Adipocyte (in vitro differentiated cells): ENCODE measurements around the gene MCU.
"Not testable (repeated sequence)": the region's sequence is repeated elsewhere in the genome, so short reads cannot be mapped to it uniquely, and the experiment has no call there.

Experiments
- DNase-seq: peaks from one replicate; pipeline ENCODE4 v3.0.0-alpha.2; 2015; ENCODE audit warnings: low read depth
- H3K27me3 ChIP-seq: replicated peaks from 2 replicates; pipeline ENCODE4 v1.7.0; 2013; ENCODE audit warnings: mild to moderate bottlenecking, low read length, moderate library complexity; ENCODE audit not compliant: control insufficient read depth, insufficient read depth
- H3K36me3 ChIP-seq: 2 replicates; pipeline ENCODE4 v1.7.0; 2013; ENCODE audit warnings: low read length, mild to moderate bottlenecking, moderate library complexity; ENCODE audit not compliant: control insufficient read depth, insufficient read depth, severe bottlenecking
- H3K4me1 ChIP-seq: 2 replicates; pipeline ENCODE4 v1.7.0; 2013; ENCODE audit warnings: mild to moderate bottlenecking, low read length, moderate library complexity; ENCODE audit not compliant: control insufficient read depth, insufficient read depth
- H3K4me3 ChIP-seq: 2 replicates; pipeline ENCODE4 v1.7.0; 2013; ENCODE audit warnings: mild to moderate bottlenecking, low read length, moderate library complexity
- H3K9ac ChIP-seq: 2 replicates; pipeline ENCODE4 v1.7.0; 2013; ENCODE audit warnings: mild to moderate bottlenecking, low read length, moderate library complexity
- H3K9me3 ChIP-seq: 2 replicates; pipeline ENCODE4 v1.7.0; 2013; ENCODE audit warnings: mild to moderate bottlenecking, low read length, moderate library complexity; ENCODE audit not compliant: control insufficient read depth

MCU gene

GRCh38 chr10:72911758-72912157 lies 219.8 kb downstream of the MCU start:
- no peaks in the 10 kb centered on the region for H3K4me1 ChIP-seq
- H3K4me3 ChIP-seq = no peak overlapping the region
- no peaks in the 10 kb centered on the region for H3K36me3 ChIP-seq
- H3K9me3 ChIP-seq = no peaks in the 10 kb centered on the region
- no peaks in the 10 kb centered on the region for H3K27me3 ChIP-seq
- DNase-seq = no peak
- H3K9ac ChIP-seq = no peak overlapping the region

DNA sequence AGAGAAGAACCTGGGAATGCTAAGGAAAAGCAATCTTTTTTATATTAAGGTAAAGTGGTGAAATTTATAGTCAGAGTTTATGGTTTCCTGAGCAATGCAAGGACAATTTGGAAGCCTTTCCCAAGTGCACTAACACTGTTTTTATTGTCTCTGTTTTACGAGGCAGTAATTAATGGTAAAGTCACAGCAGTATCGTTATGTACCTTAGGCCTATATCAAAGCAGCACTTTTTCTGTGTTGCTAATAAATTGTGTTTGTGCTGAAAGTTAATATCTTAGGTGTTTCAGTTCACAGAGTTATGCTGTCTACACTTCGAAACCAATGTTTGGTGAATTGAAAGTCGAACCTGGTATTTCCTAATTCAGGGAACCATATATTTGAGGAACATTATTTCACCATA lies 220.8 kb downstream of the MCU start:
- no peak for DNase-seq

DNA sequence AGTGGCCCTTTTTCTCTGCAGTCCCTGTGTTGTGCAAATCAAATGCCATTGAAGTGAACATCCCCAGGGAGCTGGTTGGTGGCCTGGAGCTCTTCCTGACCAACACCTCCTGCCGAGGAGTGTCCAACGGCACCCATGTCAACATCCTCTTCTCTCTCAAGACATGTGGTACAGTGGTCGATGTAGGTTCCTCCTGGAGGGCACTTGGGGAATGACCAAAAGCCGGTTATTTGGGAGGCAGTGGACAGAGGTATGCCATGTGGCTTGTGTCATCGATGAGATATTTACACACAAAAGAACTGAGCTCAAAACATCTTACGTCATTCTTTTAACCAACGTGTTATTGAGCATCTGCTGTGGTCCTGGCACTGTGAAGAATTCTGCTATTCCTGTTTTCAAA lies 221.3 kb downstream of the MCU start:
- Histone ChIP-seq H3K4me3 (no peak overlapping the region), H3K9me3 (no peaks in the 10 kb centered on the region), H3K9ac (no peak overlapping the region), H3K27me3 (no peaks in the 10 kb centered on the region), H3K36me3 (no peaks in the 10 kb centered on the region), H3K4me1 (no peaks in the 10 kb centered on the region)
- no peak for DNase-seq

More for the DNA sequence above, 220.8 kb downstream of the MCU start:
- Histone ChIP-seq H3K4me1 (no peaks in the 10 kb centered on the region), H3K36me3 (no peaks in the 10 kb centered on the region), H3K9me3 (no peaks in the 10 kb centered on the region), H3K9ac (no peak overlapping the region), H3K27me3 (no peaks in the 10 kb centered on the region), H3K4me3 (no peak overlapping the region)

GRCh38 chr10:72917201-72917600 lies 225.3 kb downstream of the MCU start:
- not testable (repeated sequence) for H3K4me3 ChIP-seq, H3K4me1 ChIP-seq, H3K9me3 ChIP-seq, H3K27me3 ChIP-seq, H3K9ac ChIP-seq, H3K36me3 ChIP-seq
- peak; percentile 19 for DNase-seq

DNA sequence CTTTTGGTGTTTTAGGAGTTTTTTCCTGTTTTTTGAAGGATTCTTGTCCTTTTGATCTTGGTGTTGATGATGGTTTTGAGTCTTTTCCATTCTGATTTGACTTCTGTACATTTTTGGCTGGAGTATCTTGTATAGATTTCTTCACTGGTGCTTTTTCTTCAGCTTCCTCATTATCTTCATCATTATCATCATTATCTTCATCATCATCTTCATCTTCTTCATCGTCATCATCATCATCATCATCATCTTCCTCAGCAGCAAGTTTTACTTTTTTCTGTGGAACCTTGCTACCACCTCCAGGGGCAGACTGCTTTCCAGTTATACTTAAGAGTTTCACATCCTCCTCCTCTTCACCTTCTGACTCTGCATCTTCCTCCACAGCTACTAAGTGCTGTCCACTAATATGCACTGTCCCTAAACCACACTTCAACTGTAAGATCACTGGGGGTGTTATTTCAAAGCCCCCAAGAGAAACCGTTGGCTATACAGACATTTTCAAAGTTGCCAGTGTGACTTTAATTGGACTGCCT lies 225.9 kb downstream of the MCU start:
- not testable (repeated sequence) for H3K9me3 ChIP-seq, H3K27me3 ChIP-seq, H3K4me3 ChIP-seq, H3K4me1 ChIP-seq, H3K9ac ChIP-seq, DNase-seq, H3K36me3 ChIP-seq

DNA sequence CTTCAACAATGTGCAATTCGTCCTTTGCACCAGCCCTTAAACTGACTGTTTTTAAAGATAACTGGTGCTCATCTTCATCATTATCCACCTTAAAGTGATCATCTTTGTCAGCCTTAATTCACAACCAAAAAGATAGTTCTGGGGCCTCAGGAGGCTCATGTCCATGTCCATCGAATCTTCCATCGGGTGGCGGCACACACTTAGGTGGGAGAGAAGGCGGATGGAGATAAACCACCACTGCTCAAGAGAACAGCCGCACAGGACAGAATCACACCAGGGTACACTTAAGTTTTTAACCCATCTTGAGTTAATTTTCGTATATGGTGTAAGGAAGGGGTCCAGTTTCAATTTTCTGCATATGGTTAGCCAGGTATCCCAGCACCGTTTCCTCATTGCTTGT lies 226.4 kb downstream of the MCU start:
- Histone ChIP-seq H3K4me3 (no peak overlapping the region), H3K4me1 (no peaks in the 10 kb centered on the region), H3K36me3 (no peaks in the 10 kb centered on the region), H3K27me3 (no peaks in the 10 kb centered on the region), H3K9me3 (peaks cover 5% of the 10 kb centered on the region), H3K9ac (no peak overlapping the region)
- DNase-seq = no peak

DNA sequence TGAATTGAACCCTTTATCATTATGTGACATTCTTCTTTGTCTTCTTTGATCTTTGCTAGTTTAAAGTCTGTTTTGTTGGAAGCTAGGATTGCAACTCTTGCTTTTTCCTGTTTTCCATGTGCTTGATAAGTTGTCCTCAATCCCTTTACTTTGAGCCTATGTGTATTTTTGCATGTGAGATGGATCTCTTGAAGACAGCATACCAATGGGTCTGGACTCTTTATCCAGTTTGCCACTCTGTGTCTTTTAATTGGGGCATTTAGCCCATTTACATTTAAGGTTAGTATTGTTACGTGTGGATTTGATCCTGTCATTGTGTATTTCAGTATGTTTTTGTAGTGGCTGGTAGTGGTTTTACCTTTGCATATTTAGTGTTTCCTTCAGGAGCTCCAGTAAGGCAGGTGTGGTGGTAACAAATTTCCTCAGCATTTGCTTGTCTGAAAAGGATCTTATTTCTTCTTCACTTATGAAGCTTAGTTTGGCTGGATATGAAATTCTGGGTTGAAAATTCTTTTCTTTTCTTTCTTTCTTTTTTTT lies 229.3 kb downstream of the MCU start:
- H3K9ac ChIP-seq, H3K4me3 ChIP-seq, H3K36me3 ChIP-seq, H3K4me1 ChIP-seq, H3K9me3 ChIP-seq, H3K27me3 ChIP-seq, DNase-seq: not testable (repeated sequence)

GRCh38 chr10:72924351-72924750 lies 232.4 kb downstream of the MCU start:
- no peak for DNase-seq
- Histone ChIP-seq H3K36me3 (no peaks in the 10 kb centered on the region), H3K9me3 (peaks cover 5% of the 10 kb centered on the region), H3K4me1 (no peaks in the 10 kb centered on the region), H3K27me3 (no peaks in the 10 kb centered on the region), H3K4me3 (no peak overlapping the region), H3K9ac (no peak overlapping the region)

GRCh38 chr10:72925951-72926465 lies 234.1 kb downstream of the MCU start:
- no peaks in the 10 kb centered on the region for H3K36me3 ChIP-seq

DNA sequence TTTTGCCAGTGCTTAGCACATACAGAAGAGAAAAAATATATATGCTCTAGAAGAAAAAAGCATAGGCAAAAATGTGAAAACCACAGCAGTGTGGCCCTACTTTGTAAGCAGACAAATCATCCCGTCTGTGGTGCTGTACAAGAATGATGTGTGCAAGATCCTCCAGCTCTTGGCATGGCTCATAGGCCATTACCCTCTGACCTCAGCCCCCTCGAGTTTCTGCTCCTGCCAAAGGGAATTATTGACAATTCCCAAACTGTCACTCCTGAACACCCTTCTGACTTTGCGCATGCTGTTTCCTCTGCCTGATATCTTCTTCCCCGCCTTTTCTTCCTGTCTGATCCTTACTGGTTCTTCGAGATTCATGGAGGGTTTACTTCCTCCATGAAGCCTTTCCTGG lies 235.5 kb downstream of the MCU start:
- Histone ChIP-seq H3K4me1 (peaks cover 5% of the 10 kb centered on the region), H3K27me3 (no peaks in the 10 kb centered on the region), H3K9ac (no peak overlapping the region), H3K9me3 (no peaks in the 10 kb centered on the region), H3K36me3 (no peaks in the 10 kb centered on the region), H3K4me3 (no peak overlapping the region)
- no peak for DNase-seq

More at GRCh38 chr10:72925951-72926465, 234.1 kb downstream of the MCU start:
- Histone ChIP-seq H3K4me3 (no peak overlapping the region), H3K27me3 (no peaks in the 10 kb centered on the region), H3K9ac (no peak overlapping the region), H3K4me1 (peaks cover 5% of the 10 kb centered on the region), H3K9me3 (peaks cover 3% of the 10 kb centered on the region)
- no peak for DNase-seq

DNA sequence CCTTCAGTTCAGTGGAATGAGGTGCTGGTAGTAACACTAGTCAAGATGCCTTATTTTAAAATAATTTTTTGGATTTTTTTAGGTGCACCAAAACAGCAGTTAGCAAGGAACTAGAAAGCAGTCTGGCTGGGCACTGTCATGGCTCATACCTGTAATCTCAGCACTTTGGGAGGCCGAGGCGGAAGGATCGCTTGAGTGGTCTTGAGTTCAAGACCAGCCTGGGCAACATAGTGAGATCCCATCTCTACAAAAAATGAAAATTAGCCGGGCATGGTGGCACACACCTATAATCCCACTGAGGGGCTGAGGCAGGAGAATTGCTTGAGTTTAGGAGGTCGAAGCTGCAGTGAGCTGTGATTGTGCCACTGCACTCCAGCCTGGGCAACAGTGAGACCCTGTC lies 236.9 kb downstream of the MCU start:
- Histone ChIP-seq H3K4me3 (no peak overlapping the region), H3K27me3 (no peaks in the 10 kb centered on the region), H3K9me3 (no peaks in the 10 kb centered on the region), H3K9ac (no peak overlapping the region), H3K36me3 (no peaks in the 10 kb centered on the region), H3K4me1 (peaks cover 5% of the 10 kb centered on the region)
- DNase-seq = no peak

- DNase-seq = no peak
- Histone ChIP-seq H3K4me3 (no peak overlapping the region), H3K36me3 (no peaks in the 10 kb centered on the region), H3K27me3 (no peaks in the 10 kb centered on the region), H3K4me1 (peaks cover 5% of the 10 kb centered on the region), H3K9me3 (no peaks in the 10 kb centered on the region), H3K9ac (no peak overlapping the region)
Observed at GRCh38 chr10:72930276-72930675, 238.3 kb downstream of the MCU start.
